ENCODE results near the gene TEX28. TPM values are rescaled to one million over a fixed set of nuclear protein-coding genes. Genes with fewer than 3 reads are reported as not detected.
"Not testable (repeated sequence)": the region's sequence is repeated elsewhere in the genome, so short reads cannot be mapped to it uniquely, and the experiment has no call there.

The TEX28 gene
- total RNA-seq, 1 donor from 2014 or later = not detected

DNA sequence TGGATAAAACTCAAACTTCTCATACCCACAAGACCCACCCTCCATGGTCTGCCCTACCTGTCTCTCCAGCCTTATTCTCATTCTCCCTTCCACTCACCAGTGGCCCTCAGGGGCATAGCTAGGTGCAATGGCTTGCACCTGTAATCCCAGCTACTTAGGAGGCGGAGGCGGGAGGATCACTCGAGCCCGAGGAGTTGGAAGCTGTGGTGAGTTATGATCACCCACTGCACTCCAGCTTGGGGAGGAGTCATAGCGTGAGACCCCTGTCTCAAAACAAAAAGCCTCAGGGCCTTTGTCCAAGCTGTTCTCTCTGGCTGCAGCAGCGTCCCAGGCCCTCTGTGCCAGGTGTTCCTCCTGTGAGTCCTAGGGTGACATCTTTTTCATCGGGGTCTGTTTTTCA, 17.2 kb upstream of the TEX28 start:
- intact Hi-C loops (cut with micrococcal nuclease) = no loop called here

- intact Hi-C loops (cut with micrococcal nuclease) = no loop called here
Observed at GRCh38 chrX:154310616-154311536, 16.0 kb upstream of the TEX28 start.

GRCh38 chrX:154309041-154309775, 14.3 kb upstream of the TEX28 start:
- intact Hi-C loops (cut with micrococcal nuclease) = no loop called here

- intact Hi-C loops (cut with micrococcal nuclease) = no loop called here
Observed at GRCh38 chrX:154308108-154308946, 13.4 kb upstream of the TEX28 start.

DNA sequence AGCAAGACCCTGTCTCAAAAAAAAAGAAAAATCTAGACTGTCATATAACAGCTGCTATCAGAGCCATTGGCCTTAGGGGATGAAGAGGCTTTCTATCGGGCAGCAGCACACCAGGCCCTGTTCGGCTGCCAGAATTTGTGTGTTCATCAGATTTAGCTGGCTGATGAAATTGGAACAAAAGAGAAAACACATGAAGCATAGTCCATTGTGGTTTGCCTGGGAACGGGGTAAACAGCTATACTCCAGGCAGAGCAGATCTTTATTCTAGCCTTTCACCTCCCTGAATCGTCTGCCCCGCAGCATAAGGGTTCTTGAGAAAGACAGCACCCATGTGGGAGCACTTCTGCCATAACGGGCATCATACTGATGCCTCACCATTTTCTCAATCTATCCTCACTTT, 12.3 kb upstream of the TEX28 start:
- intact Hi-C loops (cut with micrococcal nuclease) = no loop called here

- intact Hi-C loops (cut with micrococcal nuclease) = no loop called here
Observed at GRCh38 chrX:154305541-154306205, 10.7 kb upstream of the TEX28 start.

GRCh38 chrX:154304846-154305245, 9.9 kb upstream of the TEX28 start:
- intact Hi-C loops (cut with micrococcal nuclease) = no loop called here

GRCh38 chrX:154303476-154303875, 8.6 kb upstream of the TEX28 start:
- intact Hi-C loops (cut with micrococcal nuclease) = no loop called here

DNA sequence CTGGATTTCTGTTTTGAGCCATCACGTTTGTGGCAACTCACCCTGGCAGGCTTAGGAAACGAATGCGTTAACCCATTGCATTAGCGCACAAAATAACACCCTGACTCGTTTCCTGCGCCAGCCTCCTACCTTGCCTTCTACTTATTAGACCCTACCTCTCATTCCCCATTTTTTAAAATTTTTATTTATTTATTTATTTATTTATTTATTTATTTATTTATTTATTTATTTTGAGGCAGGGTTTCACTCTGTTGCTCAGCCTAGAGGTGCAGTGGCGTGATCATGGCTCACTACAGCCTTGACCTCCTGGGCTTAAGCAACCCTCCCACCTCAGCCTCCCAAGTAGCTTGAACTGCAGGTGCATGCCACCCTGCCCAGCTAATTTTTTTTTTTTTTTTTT, 8.1 kb upstream of the TEX28 start:
- intact Hi-C loops (cut with micrococcal nuclease) = not testable (repeated sequence)

- intact Hi-C loops (cut with micrococcal nuclease) = no loop called here
Observed at GRCh38 chrX:154300816-154301215, 5.9 kb upstream of the TEX28 start.

DNA sequence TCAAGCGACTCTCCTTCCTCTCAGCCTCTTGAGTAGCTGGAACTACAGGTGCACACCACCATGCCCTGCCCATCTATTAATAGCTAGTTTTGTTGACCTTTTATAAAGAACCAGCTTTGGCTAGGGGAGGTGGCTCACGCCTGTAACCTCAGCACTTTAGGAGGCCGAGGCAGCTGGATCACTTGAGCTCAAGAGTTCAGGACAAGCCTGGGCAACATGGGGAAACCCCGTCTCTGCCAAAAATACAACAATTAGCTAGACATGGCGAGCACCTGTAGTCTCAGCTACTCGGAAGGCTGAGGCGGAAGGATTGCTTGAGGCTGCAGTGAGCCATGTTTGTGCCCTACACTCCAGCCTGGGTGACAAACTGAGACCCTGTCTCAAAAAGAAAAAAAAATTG, 3.4 kb upstream of the TEX28 start:
- intact Hi-C loops (cut with micrococcal nuclease) = no loop called here

- intact Hi-C loops (cut with micrococcal nuclease) = no loop called here
Observed at GRCh38 chrX:154296731-154297130, 1.8 kb upstream of the TEX28 start.

DNA sequence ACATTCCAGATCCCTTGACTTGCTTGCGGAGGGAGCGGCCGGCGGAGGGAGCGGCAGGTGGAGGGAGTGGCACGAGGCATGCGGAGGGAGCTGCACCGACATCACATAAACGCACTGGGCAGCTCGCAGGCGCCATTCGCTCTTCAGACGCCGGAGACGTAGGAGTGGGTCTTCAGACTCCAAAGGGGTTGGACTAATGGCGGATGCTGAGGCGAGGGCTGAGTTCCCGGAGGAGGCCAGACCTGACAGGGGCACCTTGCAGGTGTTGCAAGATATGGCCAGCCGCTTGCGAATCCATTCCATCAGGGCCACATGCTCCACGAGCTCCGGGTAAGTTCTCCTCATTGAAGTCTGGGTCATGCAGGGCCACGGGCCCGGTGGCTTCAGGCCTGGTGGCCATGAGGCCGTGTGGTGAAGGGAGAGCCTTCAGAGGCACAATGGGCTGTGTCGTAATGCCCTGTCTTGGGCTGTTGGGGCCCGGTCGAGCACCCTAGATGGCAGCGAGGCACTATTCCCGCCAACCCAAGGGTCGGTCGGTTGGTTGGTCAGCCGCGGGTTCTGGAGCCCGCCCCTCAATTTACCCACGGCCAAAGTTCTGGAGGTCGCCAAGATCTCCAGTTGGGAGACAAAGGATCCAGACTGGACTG, 863 bp upstream of the TEX28 start, which contains the start of gene TKTL1:
TKTL1 (plus strand) TSS at position 132 of the 647 bp plus-strand sequence; CDS start at position 197, 65 bp downstream.
- intact Hi-C loops (cut with micrococcal nuclease) = no loop called here

DNA sequence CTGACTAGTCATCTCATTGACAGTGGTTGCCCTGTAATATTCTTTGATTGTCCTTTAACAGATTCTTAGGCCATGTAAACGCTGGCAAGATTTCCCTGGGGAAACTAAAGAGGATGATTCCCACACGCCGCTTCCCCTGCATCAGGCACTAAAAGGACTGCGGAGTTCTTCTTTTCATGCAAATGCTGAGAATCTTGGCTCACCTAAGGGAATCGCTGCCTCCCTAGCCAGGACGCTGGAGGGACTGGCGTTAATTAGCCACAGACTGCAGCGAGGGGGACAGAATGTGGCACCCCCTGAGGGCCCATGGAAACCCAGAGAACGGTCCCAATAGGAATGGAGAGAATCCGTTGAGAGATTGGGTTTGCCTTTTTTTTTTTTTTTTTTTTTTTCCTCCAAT, 8.5 kb downstream of the TEX28 start:
- intact Hi-C loops (cut with micrococcal nuclease) = not testable (repeated sequence)

- intact Hi-C loops (cut with micrococcal nuclease) = not testable (repeated sequence)
Observed at GRCh38 chrX:154284489-154285338, 10.2 kb downstream of the TEX28 start.

GRCh38 chrX:154269245-154269644, 25.7 kb downstream of the TEX28 start:
- intact Hi-C loops (cut with micrococcal nuclease) = not testable (repeated sequence)

DNA sequence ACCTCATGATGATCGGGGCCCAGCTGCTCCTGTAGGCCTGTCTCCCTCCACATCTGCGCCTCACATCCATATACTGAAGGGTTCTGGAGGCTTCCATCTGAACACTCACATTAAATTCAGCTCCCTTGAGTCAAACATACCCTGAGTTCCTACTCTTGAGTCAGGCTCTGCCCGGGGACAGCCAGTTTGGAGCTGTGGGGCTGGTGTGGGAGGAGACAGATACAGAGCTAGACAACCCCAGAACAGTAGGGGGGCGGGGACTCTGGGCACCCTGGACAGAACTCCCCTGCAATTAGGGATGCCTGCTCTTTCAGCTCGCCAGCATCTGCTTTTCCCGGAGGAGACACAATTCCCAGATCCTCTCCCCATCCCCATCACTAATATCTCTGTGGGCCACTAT, 31.9 kb downstream of the TEX28 start:
- intact Hi-C loops (cut with micrococcal nuclease) = not testable (repeated sequence)

DNA sequence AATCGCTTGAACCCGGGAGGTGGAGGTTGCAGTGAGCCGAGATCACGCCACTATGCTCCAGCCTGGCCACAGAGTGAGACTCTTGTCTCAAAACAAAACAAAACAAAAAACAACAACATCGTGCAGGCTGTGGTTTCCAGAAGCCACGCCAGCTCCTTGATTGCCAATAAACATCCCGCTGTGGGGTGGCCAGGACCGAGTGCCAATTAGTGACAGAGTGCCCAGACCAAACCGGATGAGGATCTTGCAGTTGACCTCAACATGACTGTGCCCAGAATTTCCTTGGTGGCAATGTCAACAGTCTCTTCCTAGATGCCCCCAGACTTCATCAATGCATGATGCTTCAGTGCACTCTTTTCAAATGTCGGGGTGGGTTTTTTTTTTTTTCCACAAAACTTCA, 36.2 kb downstream of the TEX28 start:
- intact Hi-C loops (cut with micrococcal nuclease) = not testable (repeated sequence)

- intact Hi-C loops (cut with micrococcal nuclease) = not testable (repeated sequence)
Observed at GRCh38 chrX:154257282-154257681, 37.6 kb downstream of the TEX28 start, which contains the start of gene OPN1MW3. OPN1MW3 (plus strand) TSS chrX:154257582; CDS start chrX:154257620, 38 bp downstream.
